HG02763 (cell line): Measurements from ENCODE around the gene DPPA3.
"Not testable (repeated sequence)": the region's sequence is repeated elsewhere in the genome, so short reads cannot be mapped to it uniquely, and the experiment has no call there.

Experiments
- ATAC-seq: cut with Tn5 transposase; IDR thresholded peaks from one replicate; pipeline ENCODE4 v1.9.1; 2021; ENCODE audit warnings: mild to moderate bottlenecking, moderate library complexity; ENCODE audit not compliant: unreplicated experiment

DPPA3 gene

DNA sequence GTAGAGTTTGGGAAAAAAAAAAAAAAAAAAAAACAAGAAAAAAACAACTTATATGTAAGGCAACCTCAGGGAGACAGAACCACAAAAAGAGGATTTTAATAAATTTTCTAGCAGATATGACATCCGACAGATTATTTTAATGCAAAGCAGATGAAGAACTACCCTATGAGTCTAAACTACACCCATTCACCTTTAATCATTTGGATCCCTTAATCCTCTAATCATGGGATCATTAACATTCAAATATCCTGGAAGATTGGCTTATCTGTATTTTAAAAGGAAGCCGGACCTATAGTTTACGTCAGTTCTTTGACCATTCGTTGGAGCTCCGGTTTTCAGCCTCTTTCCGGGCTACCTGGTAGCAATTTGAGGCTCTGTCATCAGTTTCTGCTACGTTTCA, at the start of gene DPPA3:
TSS of gene DPPA3 (plus strand) at position 301 of the 400 bp plus-strand sequence. CDS start 138 bp downstream, outside the sequence.
- no peak for ATAC-seq

DNA sequence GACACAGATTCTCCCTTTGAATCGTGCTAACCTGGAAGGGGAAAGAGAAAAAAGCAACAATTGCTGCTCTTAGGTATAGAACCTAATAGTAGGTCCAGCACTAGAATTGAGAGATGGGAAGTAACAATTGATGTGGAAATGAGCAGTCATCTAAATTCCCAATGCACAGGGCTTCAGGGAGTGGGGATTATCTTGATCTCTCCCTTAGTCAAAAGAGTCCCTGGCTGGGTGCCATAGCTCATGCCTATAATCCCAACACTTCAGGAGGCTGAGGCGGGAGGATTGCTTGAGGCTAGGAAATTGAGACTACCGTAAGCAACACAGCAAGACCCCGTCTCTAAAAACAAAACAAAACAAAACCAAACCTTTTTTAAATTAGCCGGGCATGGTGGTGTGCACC, 49.5 kb upstream of the DPPA3 start:
- no peak for ATAC-seq

DNA sequence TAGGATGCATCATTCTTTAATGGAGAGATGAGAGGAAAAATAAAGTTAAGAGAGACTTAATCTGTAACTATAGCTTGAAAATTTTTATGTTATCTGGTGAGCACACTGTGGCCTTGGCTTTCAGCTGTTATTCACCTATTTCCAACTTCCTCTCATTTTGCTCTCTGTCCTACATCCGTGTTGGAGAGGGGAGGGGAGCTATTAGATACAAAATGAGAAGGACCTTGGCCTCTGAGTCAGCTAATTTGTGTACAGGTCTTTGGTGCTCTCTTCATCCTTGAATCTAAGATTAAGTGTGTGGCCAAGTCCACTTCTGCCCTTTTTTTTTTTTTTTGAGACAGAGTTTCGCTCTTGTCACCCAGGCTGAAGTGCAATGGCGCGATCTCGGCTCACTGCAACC, 44.6 kb upstream of the DPPA3 start:
- no peak for ATAC-seq

GRCh38 chr12:7667125-7667524, 44.1 kb upstream of the DPPA3 start:
- ATAC-seq = no peak

DNA sequence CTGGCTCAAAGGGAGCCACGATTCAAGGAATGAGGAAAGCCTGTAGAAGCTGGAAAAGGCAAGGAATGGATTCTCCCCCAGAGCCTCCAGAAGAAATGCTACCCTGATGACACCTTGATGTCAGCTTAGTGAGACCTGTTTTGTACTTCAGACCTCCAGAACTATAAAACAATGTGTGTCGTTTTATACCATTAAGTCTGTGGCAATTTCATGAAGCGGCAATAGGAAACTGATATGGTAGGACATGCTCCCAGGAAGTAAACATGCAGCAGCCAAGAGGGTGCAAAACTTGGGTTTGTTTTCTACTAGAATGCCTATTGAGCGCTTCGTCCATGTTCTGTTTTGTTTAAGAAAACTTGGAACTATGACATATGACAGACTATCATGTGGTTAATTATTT, 43.1 kb upstream of the DPPA3 start:
- ATAC-seq = no peak

DNA sequence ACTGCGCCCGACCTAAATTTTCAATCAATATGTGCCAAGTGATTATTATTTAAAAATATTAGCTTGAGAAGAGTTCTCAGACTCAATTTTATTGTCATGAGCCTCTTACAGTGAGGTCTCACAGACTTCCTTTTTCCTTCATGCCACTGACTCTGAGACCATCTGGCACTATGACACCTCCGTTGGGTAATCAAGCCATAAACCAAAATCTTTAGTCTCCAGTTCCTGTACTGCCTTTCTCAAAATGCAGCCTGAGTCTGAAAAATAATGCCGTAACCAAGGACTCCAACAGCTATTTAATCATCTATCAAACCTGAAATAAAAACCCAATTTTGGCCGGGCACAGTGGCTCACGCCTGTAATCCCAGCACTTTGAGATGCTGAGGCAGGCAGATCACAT, 35.8 kb upstream of the DPPA3 start:
- not testable (repeated sequence) for ATAC-seq

- not testable (repeated sequence) for ATAC-seq
Observed at GRCh38 chr12:7677432-7677888, 33.8 kb upstream of the DPPA3 start.

DNA sequence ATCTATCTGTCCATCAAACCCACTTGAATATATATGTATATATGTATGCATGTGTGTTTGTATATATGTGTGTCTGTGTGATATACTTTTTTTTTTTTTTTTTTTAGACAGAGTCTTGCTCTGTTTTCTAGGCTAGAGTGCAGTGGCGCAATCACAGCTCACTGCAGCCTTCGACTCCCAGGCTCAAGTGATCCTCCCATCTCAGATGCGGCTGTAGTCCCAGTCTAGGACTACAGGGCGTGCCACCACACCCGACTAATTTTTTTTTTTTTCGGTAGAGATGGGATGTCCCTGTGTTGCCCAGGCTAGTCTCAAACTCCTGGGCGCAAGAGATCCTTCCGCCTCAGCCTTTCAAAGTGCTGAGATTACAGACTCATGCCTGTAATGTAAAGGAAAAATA, 32.5 kb upstream of the DPPA3 start:
- no peak for ATAC-seq

- no peak for ATAC-seq
Observed at GRCh38 chr12:7679251-7680045, 31.8 kb upstream of the DPPA3 start.

DNA sequence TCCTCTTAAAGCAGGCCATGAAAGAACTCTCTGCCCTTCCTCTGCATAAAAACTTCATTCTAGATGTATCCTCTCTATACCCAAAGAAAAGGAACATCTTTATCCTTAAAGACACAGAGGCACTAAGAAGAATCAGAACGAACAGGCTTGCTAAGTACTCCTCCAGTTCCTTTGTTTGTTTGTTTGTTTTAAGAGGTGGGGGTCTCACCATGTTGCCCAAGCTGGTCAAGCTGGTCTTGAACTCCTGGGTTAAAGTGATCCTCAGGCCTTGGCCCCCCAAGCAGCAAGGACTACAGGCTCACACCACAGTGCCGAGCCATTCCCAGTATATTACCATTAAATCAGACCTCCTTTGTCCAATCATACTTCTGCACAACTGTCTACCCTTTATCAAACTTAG, 29.7 kb upstream of the DPPA3 start:
- no peak for ATAC-seq

DNA sequence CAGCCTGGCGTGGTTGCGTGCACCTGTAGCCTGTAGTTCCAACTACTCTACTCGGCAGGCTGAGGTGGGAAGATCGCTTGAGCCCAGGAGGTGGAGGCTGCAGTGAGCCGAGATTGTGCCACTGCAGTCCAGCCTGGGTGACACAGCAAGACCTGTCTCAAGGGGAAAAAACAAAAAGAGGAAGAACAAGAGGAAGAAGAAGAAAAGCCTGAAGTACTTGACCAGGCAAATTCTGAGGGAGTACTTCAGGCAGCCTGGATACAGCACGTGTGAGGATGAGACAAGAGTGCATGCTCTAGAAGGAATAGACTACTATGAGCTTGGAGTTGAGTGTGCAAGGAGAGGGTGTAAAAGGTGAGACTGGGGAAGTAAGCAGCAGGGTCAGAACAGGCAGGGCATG, 17.4 kb upstream of the DPPA3 start:
- no peak for ATAC-seq

GRCh38 chr12:7694556-7695236, 16.5 kb upstream of the DPPA3 start:
- no peak for ATAC-seq

- ATAC-seq = no peak
Observed at GRCh38 chr12:7695237-7695560, 16.0 kb upstream of the DPPA3 start.

DNA sequence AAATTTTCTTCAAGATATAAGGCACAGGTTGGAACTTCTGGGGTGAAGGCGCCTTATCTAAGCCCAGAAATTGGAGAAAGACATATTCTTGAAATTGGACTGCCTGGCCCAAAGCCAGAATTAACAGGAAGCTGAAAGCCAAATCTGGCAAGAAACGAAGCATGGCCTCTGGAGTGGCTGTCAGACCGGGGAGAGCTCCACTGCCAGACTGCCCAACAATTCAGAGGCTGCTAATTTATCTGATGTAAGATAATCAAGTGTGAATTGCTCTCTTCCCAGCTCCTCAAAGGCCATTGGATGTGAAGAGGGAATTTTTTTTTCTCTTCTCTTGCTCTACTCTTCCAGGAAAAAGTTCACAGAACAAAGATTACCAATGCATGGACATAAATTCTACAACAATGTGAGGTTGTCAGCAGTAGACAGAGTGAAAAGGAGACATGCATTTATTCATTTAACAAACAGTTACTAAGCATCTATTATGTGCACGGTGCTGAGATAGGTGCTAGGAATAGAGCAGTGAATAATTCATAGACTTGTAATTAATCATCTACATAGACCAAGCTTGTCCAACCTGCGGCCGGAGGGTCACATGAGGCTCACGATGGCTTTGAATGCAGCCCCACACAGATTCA, 15.6 kb upstream of the DPPA3 start, which contains the start of gene GDF3:
TSS of gene GDF3 (minus strand) at position 210 of the 632 bp plus-strand sequence. CDS start at position 163, 47 bp downstream.
- ATAC-seq = no peak

DNA sequence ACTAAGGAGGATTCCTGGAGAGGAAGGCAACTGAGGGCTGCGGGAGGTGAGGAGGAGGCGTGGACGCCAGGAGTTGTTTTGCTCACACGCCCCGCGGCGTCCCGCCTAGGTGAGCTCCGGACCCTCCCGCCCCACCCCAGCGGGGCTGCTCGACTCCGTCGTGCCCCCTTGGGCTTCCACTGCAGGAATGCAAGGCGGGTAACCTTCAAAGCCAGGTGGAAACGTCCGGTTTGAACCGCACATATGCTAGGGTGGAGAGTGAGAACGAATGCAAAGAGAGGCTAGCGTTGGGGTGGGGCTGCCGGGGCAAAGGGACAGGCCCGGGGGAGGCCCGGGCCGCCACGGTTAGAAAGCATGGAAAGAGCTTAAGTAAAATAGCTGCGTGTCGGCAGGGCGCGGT, 5.4 kb upstream of the DPPA3 start:
- ATAC-seq = no peak

GRCh38 chr12:7709969-7710675, 1.1 kb upstream of the DPPA3 start:
- ATAC-seq = no peak

GRCh38 chr12:7712841-7713442, 1.7 kb downstream of the DPPA3 start:
- no peak for ATAC-seq

DNA sequence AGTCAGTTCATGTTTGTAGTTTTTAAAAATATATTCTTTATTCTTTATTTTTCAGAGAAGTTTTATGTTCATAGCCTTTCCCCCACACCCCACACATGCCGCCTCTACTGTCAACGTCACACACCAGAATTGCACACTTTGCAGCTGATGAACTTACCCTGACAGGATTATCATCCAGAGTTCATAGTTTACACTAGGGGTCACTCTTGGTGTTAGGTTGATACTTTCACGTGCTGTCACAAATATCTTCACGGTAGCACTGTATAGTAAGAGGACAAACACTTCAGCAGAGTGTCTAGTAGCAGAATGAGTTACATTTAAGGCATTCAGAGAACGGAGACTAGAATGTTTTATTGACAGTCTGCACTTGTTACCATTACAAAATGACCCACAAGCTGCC, 5.1 kb downstream of the DPPA3 start:
- ATAC-seq = no peak

DNA sequence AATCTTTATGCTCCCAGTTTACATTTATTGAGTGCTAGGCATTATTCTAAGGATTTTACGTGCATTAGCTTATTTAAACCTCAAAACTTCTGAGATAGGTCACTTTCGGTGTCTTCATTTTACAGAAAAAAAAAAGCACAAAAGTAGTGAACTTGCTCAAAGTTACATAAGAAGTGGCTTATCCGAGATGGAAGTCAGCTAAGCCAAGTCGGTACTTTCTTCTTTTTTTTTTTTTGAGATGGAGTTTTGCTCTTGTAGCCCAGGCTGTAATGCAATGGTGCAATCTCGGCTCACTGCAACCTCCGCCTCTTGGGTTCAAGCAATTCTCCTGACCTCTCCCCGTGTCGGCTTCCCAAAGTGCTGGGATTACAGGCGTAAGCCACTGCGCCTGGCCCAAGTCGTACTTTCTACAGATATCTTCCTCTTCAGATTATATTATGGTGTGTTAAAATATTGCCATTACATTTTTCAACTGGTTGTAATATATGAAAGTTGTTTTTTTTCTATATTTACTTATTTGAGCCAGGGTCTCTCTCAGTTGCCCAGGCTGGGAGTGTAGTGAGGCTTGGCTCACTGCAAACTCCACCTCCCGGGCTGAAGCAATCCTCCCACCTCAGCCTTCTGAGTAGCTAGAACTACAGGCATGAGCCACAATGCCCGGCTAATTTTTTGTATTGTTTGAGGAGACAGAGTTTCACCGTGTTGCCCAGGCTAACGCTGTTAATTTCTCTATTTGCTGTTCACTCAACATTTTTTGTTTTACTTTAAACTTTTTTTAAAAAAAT, 8.9 kb downstream of the DPPA3 start:
- ATAC-seq = no peak

DNA sequence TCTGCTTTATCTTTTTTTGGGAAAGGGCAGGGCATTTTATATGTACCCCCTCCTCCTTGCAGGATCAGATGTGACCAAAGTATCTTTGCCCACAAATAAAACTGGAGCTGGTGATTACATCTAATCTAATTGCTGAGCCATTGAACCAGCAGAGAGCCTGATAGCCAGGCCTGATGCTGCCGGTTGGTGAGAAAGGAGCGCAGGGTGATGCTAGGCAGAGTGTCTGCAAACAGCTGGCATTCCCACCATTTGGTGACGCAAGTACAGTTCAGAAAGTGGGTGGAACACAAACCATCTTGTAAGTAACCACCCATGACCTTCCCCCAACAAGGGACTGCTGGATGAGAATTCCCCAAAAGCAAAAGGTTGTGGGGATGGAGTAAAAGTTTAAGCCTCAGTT, 12.7 kb downstream of the DPPA3 start:
- ATAC-seq = no peak
